HUES6 (cell line): ENCODE data around the gene PHLDB3.
"Not testable (repeated sequence)": the region's sequence is repeated elsewhere in the genome, so short reads cannot be mapped to it uniquely, and the experiment has no call there.

Experiments
- H3K27ac ChIP-seq: 2 replicates; pipeline ENCODE4 v1.7.0; 2013; ENCODE audit warnings: low read depth, mild to moderate bottlenecking, low read length, inconsistent platforms
- H3K27me3 ChIP-seq: 2 replicates; pipeline ENCODE4 v1.6.1; 2013; ENCODE audit warnings: low read length; ENCODE audit not compliant: control insufficient read depth, insufficient read depth
- H3K36me3 ChIP-seq: 2 replicates; pipeline ENCODE4 v1.6.1; 2013; ENCODE audit warnings: low read length; ENCODE audit not compliant: control insufficient read depth, insufficient read depth
- H3K4me1 ChIP-seq: 2 replicates; pipeline ENCODE4 v1.6.1; 2013; ENCODE audit warnings: low read length; ENCODE audit not compliant: control insufficient read depth, insufficient read depth
- H3K4me3 ChIP-seq: 2 replicates; pipeline ENCODE4 v1.5.1; 2013; ENCODE audit warnings: low read depth, low read length
- H3K9ac ChIP-seq: one replicate; pipeline ENCODE4 v1.6.1; 2013; ENCODE audit warnings: mild to moderate bottlenecking, low read length
- H3K9me3 ChIP-seq: 2 replicates; pipeline ENCODE4 v1.6.1; 2013; ENCODE audit warnings: low read depth, low read length; ENCODE audit not compliant: control insufficient read depth, insufficient read depth

Gene PHLDB3

DNA sequence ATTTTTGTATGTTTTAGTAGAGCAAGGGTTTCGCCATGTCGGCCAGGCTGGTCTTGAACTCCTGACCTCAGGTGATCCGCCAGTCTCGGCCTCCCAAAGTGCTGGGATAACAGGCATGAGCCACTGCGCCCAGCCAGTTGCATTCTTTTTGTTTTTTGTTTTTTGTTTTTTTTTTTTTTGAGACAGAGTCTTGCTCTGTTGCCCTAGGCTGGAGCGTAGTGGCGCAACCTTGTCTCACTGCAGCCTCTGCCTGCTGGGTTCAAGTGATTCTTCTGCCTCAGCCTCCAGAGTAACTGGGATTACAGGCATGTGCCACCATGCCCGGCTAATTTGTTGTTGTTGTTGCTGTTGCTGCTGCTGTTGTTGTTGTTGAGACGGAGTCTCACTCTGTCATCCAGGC is 60.5 kb downstream of the PHLDB3 start:
- H3K9ac ChIP-seq, H3K27ac ChIP-seq, H3K4me3 ChIP-seq, H3K9me3 ChIP-seq, H3K27me3 ChIP-seq, H3K4me1 ChIP-seq, H3K36me3 ChIP-seq: not testable (repeated sequence)

DNA sequence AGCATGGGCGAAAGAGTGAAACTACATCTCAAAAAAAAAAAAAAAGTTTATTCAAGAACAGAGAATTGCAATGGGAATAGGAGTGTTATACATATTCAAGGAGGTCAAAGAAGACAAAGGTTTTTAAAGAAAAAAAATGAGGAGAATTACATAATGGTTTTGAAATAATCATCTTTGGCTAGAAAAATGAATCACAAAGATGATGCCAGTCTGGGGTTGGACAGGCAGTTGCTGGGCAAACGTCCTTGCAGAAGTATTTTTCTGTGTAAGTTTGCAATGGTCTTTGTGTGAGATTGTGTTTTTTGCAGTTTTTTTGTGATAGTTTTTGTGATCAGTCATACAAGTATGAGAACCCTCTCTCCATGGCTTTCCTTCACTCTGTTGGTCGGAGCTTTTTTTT is 62.8 kb downstream of the PHLDB3 start:
- Histone ChIP-seq H3K36me3 (no peaks in the 10 kb centered on the region), H3K4me3 (no peak overlapping the region), H3K9me3 (peaks cover 5% of the 10 kb centered on the region), H3K27me3 (no peaks in the 10 kb centered on the region), H3K27ac (no peak overlapping the region), H3K9ac (no peak overlapping the region), H3K4me1 (no peaks in the 10 kb centered on the region)

DNA sequence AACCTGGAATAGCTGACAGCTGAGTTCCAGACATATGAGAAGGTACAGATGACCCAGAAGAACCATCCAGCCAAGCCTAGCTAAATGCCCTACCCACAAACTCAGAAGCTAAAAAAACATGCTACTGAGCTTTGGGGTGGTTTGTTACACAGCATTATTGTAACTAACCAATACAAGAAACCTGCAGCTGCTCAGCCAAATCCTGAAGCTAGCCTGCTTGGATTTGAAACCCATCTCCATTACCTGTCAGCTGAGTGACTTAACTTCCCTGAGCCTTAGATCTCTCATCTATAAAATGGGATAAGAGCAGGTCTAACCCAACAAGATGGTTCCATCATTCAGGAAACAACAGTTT is 64.9 kb downstream of the PHLDB3 start:
- H3K4me3 ChIP-seq: no peak overlapping the region
- no peaks in the 10 kb centered on the region for H3K36me3 ChIP-seq
- no peak overlapping the region for H3K27ac ChIP-seq
- no peaks in the 10 kb centered on the region for H3K27me3 ChIP-seq
- no peak overlapping the region for H3K9ac ChIP-seq
- peaks cover 5% of the 10 kb centered on the region for H3K9me3 ChIP-seq
- H3K4me1 ChIP-seq: no peaks in the 10 kb centered on the region

DNA sequence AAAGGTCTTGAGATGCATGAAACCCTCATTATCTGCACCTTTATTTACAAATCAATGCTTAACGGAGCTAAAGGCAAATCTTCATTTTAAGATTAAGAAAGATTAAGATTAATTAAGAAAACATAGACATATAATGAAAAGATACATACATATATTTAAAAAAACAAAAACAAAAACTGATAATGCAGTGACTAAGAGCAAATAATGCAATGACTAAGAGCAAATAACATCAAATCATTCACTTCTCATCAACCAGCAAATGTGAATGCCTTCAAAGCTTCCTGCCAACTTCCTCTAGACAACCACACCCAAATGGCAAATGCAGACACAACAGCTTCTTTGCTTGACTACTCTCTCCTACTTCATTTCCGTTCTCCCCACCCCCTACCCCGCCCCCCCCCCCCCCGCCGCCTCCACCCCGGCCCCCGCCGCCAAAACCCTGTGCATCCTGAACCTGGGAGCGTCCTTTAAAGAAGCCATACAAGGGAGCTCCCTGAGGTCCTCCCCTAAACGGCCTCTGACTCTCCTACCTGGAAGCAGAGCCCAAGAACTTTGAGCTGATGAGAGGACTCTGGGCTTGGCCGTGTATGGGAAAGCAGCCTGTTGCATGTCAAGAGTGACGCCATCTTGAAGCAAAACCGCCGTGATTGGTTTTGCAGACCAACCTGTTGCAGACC is 65.4 kb downstream of the PHLDB3 start:
- Histone ChIP-seq H3K4me1 (no peaks in the 10 kb centered on the region), H3K9me3 (peaks cover 5% of the 10 kb centered on the region), H3K27me3 (no peaks in the 10 kb centered on the region), H3K9ac (no peak overlapping the region), H3K27ac (no peak overlapping the region), H3K36me3 (no peaks in the 10 kb centered on the region), H3K4me3 (no peak overlapping the region)

DNA sequence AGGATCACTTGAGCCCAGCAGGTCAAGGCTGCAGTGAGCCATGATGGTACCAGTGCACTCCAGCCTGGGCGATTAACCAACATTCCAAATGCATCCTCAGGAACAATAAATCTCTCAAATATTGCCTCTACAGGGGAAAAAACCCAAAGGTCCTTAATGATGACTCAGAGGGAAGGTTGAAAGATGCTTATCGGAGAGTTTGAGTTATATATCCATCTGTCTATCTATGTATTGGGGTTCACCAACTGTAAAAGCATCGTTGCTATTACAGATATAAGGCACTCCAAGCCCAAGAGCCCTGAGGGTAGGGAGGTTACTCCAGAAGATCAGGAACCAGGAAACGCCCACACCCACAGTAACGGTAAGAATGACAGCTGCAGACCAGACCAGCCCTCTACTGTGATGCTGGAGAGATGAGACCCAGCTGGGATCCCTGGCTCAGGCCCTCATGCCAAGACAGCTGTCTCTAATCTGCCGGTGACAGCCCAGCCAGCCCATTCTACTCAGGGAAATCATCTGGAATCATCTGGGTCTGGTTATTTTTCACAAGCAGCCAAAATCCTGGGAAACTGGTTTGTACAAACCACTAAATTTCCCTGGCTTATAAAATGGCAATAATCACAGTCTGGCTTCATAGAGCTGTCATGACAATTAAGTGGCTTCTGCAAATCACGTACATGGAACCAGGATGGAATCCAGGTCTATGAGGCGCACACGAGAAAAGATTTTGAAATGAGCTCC is 66.1 kb downstream of the PHLDB3 start:
- H3K27me3 ChIP-seq: no peaks in the 10 kb centered on the region
- H3K4me3 ChIP-seq: no peak overlapping the region
- no peaks in the 10 kb centered on the region for H3K36me3 ChIP-seq
- no peak overlapping the region for H3K9ac ChIP-seq
- no peaks in the 10 kb centered on the region for H3K4me1 ChIP-seq
- peaks cover 5% of the 10 kb centered on the region for H3K9me3 ChIP-seq
- no peak overlapping the region for H3K27ac ChIP-seq

DNA sequence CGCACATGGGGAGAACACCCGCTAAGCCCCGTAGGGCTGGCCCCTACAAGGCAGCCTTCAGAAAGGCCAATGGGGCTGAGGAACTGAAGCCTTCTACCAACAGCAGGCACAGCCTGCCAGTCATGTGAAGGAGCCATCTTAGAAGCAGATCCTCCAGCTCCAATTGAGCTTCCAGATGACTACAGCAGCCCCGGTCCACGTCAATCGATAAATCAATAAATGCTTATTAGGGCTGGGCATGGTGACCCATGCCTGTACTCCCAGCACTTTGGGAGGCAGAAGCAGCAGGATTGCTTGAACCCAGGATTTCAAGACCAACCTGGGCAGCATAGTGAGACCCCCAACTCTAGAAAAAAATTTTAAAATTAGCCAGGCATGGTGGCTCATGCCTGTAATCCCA is 66.8 kb downstream of the PHLDB3 start:
- Histone ChIP-seq H3K9ac (no peak overlapping the region), H3K9me3 (peaks cover 5% of the 10 kb centered on the region), H3K4me3 (no peak overlapping the region), H3K4me1 (no peaks in the 10 kb centered on the region), H3K27ac (no peak overlapping the region), H3K36me3 (no peaks in the 10 kb centered on the region), H3K27me3 (no peaks in the 10 kb centered on the region)

DNA sequence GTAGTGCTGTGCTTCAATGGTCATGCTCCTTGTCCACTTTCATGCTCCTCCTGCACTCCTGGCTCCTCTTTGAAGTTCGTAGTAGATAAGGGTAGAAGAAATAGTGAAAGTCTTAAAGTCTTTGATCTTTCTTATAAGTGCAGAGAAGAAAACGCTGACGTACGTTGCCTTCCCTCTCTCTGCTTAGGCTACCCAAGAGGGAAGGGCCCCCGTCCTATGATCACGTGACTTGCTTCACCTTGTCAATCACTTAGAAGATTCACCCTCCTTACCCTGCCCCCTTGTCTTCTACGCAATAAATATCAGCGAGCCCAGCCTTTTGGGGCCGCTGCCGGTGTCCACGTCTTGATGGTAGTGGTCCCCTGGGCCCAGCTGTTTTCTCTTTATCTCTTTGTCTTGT is 67.3 kb downstream of the PHLDB3 start:
- not testable (repeated sequence) for H3K27me3 ChIP-seq, H3K4me3 ChIP-seq, H3K27ac ChIP-seq, H3K9me3 ChIP-seq, H3K9ac ChIP-seq, H3K4me1 ChIP-seq, H3K36me3 ChIP-seq

DNA sequence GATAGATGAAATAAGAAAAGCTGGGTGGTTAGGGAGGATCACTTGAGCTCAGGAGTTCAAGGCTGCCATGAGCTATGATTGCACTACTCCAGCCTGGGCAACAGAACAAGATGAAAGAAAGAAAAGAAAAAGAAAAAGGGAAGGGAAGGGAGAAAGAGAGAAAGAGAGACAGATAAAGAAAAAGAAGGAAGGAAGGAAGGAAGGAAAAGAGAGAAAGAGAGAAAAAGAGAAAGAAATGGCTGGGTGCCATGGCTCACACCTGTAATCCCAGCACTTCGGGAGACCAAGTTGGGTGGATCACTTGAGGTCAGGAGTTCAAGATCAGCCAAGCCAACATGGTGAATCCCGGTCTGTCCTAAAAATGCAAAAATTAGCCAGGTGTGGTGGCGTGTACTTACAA is 68.8 kb downstream of the PHLDB3 start:
- no peak overlapping the region for H3K27ac ChIP-seq
- no peaks in the 10 kb centered on the region for H3K27me3 ChIP-seq
- no peak overlapping the region for H3K9ac ChIP-seq
- H3K4me1 ChIP-seq: no peaks in the 10 kb centered on the region
- H3K9me3 ChIP-seq: peaks cover 5% of the 10 kb centered on the region
- no peak overlapping the region for H3K4me3 ChIP-seq
- H3K36me3 ChIP-seq: no peaks in the 10 kb centered on the region

DNA sequence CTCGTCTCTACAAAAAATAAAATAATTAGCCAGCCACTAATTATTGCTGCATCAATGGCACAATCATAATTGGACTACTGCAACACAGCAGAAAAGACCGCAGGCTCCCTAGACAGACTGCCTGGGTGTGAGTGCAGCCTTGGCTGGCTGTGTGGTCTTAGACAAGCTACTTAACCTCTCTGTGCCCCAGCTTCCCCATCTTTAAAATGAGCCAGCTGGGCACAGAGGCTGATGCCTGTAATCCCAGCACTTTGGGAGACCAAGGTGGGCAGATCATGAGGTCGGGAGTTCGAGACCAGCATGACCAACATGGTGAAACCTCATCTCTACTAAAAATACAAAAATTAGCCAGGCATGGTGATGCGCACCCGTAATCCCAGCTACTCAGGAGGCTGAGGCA is 70.9 kb downstream of the PHLDB3 start:
- Histone ChIP-seq H3K4me1 (peaks cover 2% of the 10 kb centered on the region; the same call in 1 of the 2 replicates), H3K9me3 (no peaks in the 10 kb centered on the region), H3K27me3 (no peaks in the 10 kb centered on the region), H3K36me3 (no peaks in the 10 kb centered on the region), H3K27ac (no peak overlapping the region), H3K4me3 (no peak overlapping the region), H3K9ac (no peak overlapping the region)

DNA sequence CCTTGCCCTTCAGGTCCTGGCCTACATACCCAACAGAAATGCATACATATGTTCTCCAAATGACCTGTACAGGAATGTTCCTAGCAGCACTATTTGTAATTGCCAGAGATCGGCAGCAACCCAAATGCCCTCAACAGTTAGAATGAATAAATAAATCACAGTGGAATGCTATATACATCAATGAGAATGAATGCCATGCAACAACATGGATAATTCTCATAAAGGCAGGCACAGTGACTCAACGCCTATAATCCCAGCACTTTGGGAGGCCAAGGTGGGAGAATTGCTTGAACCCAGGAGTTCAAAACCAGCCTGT is 71.2 kb downstream of the PHLDB3 start:
- Histone ChIP-seq H3K9me3 (no peaks in the 10 kb centered on the region), H3K36me3 (no peaks in the 10 kb centered on the region), H3K27me3 (no peaks in the 10 kb centered on the region), H3K9ac (no peak overlapping the region), H3K27ac (no peak overlapping the region), H3K4me1 (peaks cover 2% of the 10 kb centered on the region; the same call in 1 of the 2 replicates), H3K4me3 (no peak overlapping the region)

DNA sequence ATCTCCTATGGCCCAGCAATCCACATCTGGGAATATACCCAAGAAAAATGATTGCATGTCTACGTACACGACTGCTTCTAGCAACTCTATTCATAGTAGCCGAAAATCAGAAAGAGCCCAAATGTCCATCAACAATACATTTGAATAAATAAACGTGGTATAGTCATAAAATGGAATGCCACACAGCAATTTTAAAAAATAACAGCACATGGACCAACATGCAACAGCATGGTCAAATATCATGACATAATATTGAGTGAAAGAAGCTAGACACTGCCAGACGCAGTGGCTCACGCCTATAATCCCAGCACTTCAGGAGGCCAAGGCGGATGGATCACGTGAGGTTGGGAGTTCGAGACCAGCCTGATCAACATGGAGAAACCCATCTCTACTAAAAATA is 73.6 kb downstream of the PHLDB3 start:
- peaks cover 3% of the 10 kb centered on the region; the same call in 1 of the 2 replicates for H3K4me1 ChIP-seq
- H3K9ac ChIP-seq: no peak overlapping the region
- no peaks in the 10 kb centered on the region for H3K27me3 ChIP-seq
- no peaks in the 10 kb centered on the region for H3K9me3 ChIP-seq
- no peaks in the 10 kb centered on the region for H3K36me3 ChIP-seq
- no peak overlapping the region for H3K27ac ChIP-seq
- no peak overlapping the region for H3K4me3 ChIP-seq
